Measurements from ENCODE around the gene MAGEA11.
"Not testable (repeated sequence)": the region's sequence is repeated elsewhere in the genome, so short reads cannot be mapped to it uniquely, and the experiment has no call there.

Gene MAGEA11

DNA sequence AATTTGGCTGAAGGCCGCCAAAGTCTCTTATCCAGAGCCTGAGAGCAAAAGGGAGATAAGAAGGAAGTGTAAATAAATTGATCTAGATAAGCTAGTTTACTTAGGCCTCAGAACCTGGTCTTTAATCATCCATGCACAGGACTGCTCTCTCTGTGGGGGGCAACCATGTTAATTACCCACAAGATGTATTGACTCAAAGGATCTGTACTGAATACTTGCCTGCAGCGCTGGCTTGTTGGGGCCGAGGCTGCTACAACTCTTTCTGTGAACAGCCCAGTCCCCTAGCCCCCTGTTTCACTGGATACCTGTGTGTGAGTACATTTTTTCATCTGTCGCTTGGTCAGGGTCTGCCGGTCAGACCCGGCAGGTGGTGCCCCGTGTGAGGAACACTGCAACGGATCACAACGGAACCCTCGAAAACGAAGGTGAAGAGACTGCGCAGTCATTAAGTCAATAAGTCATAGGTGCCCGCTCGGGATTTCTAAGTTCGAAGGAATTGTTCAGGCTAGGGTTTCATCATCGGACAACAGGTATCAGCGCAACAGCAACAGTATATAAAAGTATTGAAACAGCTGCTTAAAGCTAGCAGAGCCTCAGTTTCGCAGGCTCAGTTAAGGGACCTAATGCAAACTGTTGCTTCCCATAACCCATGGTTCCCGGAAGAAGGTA is 8.3 kb downstream of the MAGEA11 start:
- DNase-seq: peak; percentile 9

DNA sequence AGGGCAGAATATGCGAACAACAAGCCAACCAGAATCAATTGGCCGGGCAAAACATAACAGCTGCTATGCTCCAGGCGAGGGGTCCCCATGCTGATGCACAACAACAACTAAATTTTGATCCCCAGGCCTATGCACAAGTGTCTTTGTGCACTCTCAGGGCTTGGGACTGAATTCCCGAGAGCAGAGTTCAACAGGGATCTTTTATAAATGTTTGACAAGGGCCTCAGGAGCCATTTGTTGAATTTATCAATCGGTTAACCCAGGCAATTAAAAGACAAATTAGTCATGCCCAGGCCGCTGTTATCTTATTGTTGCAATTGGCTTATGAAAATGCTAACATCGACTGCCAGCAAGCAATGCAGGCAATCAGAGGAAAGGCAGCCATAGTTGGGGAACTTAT is 9.4 kb downstream of the MAGEA11 start:
- DNase-seq: not testable (repeated sequence)

GRCh38 chrX:149721778-149722177 is 9.9 kb downstream of the MAGEA11 start:
- DNase-seq: no peak

- DNase-seq: not testable (repeated sequence)
Measured at GRCh38 chrX:149723583-149724118, 11.8 kb downstream of the MAGEA11 start.

GRCh38 chrX:149727308-149727707 is 15.4 kb downstream of the MAGEA11 start:
- DNase-seq: not testable (repeated sequence)

DNA sequence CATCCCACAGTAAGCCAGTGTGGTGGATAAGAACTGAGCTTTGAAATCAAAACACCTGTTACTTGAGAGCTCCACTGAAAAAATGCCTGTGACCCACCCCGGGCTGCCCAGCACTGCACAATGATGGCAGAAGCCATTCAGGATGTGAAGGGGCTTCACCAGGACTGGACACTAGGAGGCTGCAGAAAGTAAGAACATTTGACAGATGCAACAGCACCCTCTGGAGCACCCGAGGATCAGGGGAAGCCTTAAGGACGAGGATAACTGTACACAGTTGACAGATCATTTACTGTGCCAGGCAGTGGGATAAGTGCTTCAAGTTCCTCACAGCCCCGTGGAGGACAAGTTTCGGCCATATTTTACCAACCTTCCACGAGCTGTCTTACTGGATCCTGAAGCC is 30.4 kb downstream of the MAGEA11 start:
- not testable (repeated sequence) for DNase-seq

- DNase-seq: not testable (repeated sequence)
Measured at GRCh38 chrX:149746390-149747007, 34.6 kb downstream of the MAGEA11 start.

GRCh38 chrX:149757206-149758067 is 45.6 kb downstream of the MAGEA11 start:
- no peak for DNase-seq

DNA sequence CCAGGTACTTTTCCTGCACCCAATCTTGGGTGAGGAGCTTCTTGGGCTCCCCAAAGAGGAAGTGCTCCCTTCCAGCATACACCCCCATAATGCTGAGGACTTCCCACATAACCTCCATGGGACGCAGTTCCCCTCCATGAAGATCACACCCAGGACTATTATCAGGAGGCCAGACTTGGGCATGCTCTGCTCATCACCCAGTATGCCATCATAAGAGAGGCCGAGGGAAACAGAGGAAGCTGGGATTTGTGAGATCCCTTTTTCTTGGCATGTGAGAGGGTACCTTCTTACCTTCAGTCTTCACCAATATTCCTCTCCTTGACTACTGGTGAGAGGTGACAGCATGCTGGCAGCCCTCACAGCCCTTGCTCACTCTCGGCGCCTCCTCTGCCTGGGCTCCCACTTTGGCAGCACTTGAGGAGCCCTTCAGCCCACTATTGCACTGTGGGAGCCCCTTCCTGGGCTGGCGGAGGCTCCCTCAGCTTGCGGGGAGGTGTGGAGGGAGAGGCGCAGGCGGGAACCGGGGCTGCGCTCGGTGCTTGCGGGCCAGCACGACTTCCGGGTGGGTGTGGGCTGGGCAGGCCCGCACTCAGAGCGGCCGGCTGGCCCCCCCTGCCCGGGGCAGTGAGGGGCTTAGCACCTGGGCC is 46.3 kb downstream of the MAGEA11 start:
- DNase-seq: no peak

GRCh38 chrX:149758715-149759078 is 46.8 kb downstream of the MAGEA11 start:
- DNase-seq: not testable (repeated sequence)

GRCh38 chrX:149759824-149760223 is 48.0 kb downstream of the MAGEA11 start:
- DNase-seq: no peak

GRCh38 chrX:149760965-149761364 is 49.1 kb downstream of the MAGEA11 start:
- DNase-seq: no peak

DNA sequence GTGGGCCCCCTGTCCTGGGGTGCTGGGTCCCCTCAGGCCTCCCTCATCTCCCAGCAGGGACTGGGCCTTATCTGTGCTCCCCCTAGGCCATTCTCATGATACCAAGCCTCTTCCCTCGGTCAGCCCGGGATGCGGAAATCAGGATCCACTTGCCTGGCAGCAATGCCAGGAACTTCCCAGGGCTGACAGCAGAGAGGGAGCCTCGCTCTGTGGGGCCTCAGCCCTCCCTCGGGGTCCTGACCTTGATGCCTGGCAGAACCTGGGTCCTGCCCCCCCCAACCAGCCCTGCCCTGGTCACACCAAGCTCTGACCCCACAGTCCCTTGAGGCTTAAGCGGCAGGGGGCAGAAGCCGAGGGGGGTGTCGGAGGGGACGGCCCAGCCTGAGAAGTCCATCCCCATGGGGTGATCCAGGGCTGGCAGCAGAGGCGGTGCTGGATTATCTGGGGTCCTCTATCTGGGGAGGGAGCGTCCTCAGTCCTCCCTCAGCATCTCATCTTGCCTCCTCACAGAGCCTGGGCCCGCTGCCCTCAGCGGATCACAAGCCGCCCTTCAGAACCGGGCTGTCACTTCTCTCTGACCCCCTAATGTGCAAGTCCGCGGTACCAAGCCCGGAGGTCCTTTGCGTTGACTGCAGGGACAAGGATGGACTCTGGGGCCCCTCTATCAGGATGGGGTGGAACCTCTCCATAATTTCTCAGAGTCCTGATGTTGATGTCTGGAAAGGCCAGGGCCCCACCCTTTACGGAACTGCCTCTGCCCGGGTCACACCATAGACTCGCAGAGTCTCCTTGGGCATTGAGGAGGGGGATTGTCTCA is 50.2 kb downstream of the MAGEA11 start:
- not testable (repeated sequence) for DNase-seq

GRCh38 chrX:149762696-149763614 is 51.1 kb downstream of the MAGEA11 start:
- no peak for DNase-seq

All from NCI-H69 (cell line).